ENCODE results near the gene CHAF1B. TPM values are rescaled to one million over a fixed set of nuclear protein-coding genes. Genes with fewer than 3 reads are reported as not detected.

Gene CHAF1B
- total RNA-seq, 1 experiment from 2014 or later: 20.7 TPM

- Mint-ChIP-seq H3K27me3 (ENCODE audit: low read depth) (no peaks in the 10 kb centered on the region), H3K27ac (no peak overlapping the region), H3K36me3 (no peaks in the 10 kb centered on the region), H3K4me1 (0 out of 2 replicates have a peak, but pooled peaks cover 3% of the 10 kb centered on the region), H3K9me3 (no peaks in the 10 kb centered on the region), H3K4me3 (no peak overlapping the region)
- TF ChIP-seq SMAD4 (CRISPR knock-in tag; IDR thresholded peaks at IDR 0.05) (no peak), TP53 (CRISPR knock-in tag; IDR thresholded peaks at IDR 0.05) (no peak), JAZF1 (CRISPR knock-in tag; IDR thresholded peaks at IDR 0.05) (no peak), ZNF396 (CRISPR knock-in tag; IDR thresholded peaks at IDR 0.05; ENCODE audit: borderline replicate concordance) (no peak), ZNF317 (CRISPR knock-in tag; IDR thresholded peaks at IDR 0.05; ENCODE audit: borderline replicate concordance, low read depth) (no peak), MLX (CRISPR knock-in tag; IDR thresholded peaks at IDR 0.05) (no peak), GTF2I (CRISPR knock-in tag; conservative IDR thresholded peaks at IDR 0.05) (no peak), NR3C1 (CRISPR knock-in tag; conservative IDR thresholded peaks at IDR 0.05; ENCODE audit: low read depth) (no peak), ZBTB21 (CRISPR knock-in tag; IDR thresholded peaks at IDR 0.05; ENCODE audit: borderline replicate concordance) (no peak), ZNF121 (CRISPR knock-in tag; IDR thresholded peaks at IDR 0.05) (no peak), TEAD1 (CRISPR knock-in tag; IDR thresholded peaks at IDR 0.05) (no peak)
- TF ChIP-seq, protein P1, sequence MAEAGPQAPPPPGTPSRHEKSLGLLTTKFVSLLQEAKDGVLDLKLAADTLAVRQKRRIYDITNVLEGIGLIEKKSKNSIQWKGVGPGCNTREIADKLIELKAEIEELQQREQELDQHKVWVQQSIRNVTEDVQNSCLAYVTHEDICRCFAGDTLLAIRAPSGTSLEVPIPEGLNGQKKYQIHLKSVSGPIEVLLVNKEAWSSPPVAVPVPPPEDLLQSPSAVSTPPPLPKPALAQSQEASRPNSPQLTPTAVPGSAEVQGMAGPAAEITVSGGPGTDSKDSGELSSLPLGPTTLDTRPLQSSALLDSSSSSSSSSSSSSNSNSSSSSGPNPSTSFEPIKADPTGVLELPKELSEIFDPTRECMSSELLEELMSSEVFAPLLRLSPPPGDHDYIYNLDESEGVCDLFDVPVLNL (CRISPR knock-in tag; IDR thresholded peaks at IDR 0.05; ENCODE audit: borderline replicate concordance, low read depth): no peak
- TF ChIP-seq, protein P2, sequence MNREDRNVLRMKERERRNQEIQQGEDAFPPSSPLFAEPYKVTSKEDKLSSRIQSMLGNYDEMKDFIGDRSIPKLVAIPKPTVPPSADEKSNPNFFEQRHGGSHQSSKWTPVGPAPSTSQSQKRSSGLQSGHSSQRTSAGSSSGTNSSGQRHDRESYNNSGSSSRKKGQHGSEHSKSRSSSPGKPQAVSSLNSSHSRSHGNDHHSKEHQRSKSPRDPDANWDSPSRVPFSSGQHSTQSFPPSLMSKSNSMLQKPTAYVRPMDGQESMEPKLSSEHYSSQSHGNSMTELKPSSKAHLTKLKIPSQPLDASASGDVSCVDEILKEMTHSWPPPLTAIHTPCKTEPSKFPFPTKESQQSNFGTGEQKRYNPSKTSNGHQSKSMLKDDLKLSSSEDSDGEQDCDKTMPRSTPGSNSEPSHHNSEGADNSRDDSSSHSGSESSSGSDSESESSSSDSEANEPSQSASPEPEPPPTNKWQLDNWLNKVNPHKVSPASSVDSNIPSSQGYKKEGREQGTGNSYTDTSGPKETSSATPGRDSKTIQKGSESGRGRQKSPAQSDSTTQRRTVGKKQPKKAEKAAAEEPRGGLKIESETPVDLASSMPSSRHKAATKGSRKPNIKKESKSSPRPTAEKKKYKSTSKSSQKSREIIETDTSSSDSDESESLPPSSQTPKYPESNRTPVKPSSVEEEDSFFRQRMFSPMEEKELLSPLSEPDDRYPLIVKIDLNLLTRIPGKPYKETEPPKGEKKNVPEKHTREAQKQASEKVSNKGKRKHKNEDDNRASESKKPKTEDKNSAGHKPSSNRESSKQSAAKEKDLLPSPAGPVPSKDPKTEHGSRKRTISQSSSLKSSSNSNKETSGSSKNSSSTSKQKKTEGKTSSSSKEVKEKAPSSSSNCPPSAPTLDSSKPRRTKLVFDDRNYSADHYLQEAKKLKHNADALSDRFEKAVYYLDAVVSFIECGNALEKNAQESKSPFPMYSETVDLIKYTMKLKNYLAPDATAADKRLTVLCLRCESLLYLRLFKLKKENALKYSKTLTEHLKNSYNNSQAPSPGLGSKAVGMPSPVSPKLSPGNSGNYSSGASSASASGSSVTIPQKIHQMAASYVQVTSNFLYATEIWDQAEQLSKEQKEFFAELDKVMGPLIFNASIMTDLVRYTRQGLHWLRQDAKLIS (CRISPR knock-in tag; IDR thresholded peaks at IDR 0.05; ENCODE audit: borderline replicate concordance): no peak
- TF ChIP-seq, protein P3, sequence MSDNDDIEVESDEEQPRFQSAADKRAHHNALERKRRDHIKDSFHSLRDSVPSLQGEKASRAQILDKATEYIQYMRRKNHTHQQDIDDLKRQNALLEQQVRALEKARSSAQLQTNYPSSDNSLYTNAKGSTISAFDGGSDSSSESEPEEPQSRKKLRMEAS (CRISPR knock-in tag; IDR thresholded peaks at IDR 0.05): no peak
- TF ChIP-seq, protein P4, sequence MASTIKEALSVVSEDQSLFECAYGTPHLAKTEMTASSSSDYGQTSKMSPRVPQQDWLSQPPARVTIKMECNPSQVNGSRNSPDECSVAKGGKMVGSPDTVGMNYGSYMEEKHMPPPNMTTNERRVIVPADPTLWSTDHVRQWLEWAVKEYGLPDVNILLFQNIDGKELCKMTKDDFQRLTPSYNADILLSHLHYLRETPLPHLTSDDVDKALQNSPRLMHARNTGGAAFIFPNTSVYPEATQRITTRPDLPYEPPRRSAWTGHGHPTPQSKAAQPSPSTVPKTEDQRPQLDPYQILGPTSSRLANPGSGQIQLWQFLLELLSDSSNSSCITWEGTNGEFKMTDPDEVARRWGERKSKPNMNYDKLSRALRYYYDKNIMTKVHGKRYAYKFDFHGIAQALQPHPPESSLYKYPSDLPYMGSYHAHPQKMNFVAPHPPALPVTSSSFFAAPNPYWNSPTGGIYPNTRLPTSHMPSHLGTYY (CRISPR knock-in tag; IDR thresholded peaks at IDR 0.05): no peak
- POLR2A ChIA-PET: interaction anchor here (0.6 kb wide), 1 partner anchor 314 kb away, joined by 3 read pairs; no protein-coding TSS in a partner anchor
- ATAC-seq (no peak), DNase-seq (ENCODE audit: low spot score) (no peak)
- CTCF ChIA-PET: no interaction called here
Measured at GRCh38 chr21:36441715-36442114, 56.5 kb downstream of the CHAF1B start.

DNA sequence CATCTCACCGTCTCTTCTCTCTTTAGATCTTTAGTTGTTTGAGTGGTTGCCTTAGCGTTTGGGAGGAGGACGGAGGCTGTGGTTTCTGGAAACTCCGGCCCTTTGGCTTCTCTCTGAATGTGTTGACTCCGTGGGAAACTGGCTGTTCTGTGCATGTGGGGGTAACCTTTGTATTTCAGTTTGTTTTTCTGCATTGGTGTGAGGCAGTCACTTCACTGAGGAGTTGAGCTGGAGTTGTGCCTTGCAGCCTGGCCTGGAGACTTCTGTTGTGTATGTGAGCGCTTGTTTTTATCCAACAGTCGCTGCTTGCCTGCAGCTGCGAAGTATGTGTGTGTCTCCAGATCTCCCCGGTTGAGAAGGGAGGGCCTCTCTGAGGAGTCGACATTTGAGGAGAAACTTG is 61.1 kb downstream of the CHAF1B start:
- Mint-ChIP-seq H3K4me3 (no peak overlapping the region), H3K4me1 (0 out of 2 replicates have a peak, but pooled peaks cover 3% of the 10 kb centered on the region), H3K36me3 (no peaks in the 10 kb centered on the region), H3K27ac (no peak overlapping the region), H3K9me3 (no peaks in the 10 kb centered on the region), H3K27me3 (ENCODE audit: low read depth) (peaks cover 3% of the 10 kb centered on the region; the same call in 1 of the 2 replicates)
- ChIA-PET POLR2A (no interaction called here), CTCF (interaction anchor here (0.5 to 1.6 kb wide), 2 partner anchors 21 to 671 kb away, joined by 3 read pairs; no protein-coding TSS in a partner anchor)
- DNase-seq (ENCODE audit: low spot score) (no peak), ATAC-seq (no peak)
- TF ChIP-seq ZNF263 (CRISPR knock-in tag; IDR thresholded peaks at IDR 0.05; ENCODE audit: low read depth) (no peak), ETV6 (CRISPR knock-in tag; IDR thresholded peaks at IDR 0.05) (no peak), JAZF1 (CRISPR knock-in tag; IDR thresholded peaks at IDR 0.05) (no peak), ZNF671 (CRISPR knock-in tag; IDR thresholded peaks at IDR 0.05) (no peak), ATF1 (CRISPR knock-in tag; IDR thresholded peaks at IDR 0.05) (no peak), TEAD1 (CRISPR knock-in tag; IDR thresholded peaks at IDR 0.05) (no peak), ZNF425 (CRISPR knock-in tag; conservative IDR thresholded peaks at IDR 0.05) (no peak), SOX15 (CRISPR knock-in tag; IDR thresholded peaks at IDR 0.05) (no peak), CTCF (IDR thresholded peaks at IDR 0.05) (no peak), SP1 (CRISPR knock-in tag; conservative IDR thresholded peaks at IDR 0.05) (no peak), USF2 (CRISPR knock-in tag; IDR thresholded peaks at IDR 0.05) (no peak)

All from WTC11 (cell line).